HCT116 (cell line): ENCODE results near the gene HTR3B. TPM values are rescaled to one million over a fixed set of nuclear protein-coding genes. Genes with fewer than 3 reads are reported as not detected.

Source experiments
- ATAC-seq: fragments of 200-7000 bp; cut with Tn5 transposase; 2 replicates; pipeline ENCODE4 v1.9.1; 2020; ENCODE audit warnings: mild to moderate bottlenecking, moderate library complexity
- BruUV-seq: library from RNA; stranded (reverse); fragments of 400-500 nt; replicated peaks from 2 replicates; lab custom pipeline; 2021; lab: Mats Ljungman, UMichigan
- CTCF ChIA-PET: fragments of 300-600 bp; sonication (Branson Sonifier 250); formaldehyde crosslinking; loops from one replicate; lab custom pipeline; 2021; ENCODE audit warnings: antibody characterized with exemption; lab: Charles Lee
- POLR2A ChIA-PET: fragments of 300-600, 350-600 bp; sonication (Branson Sonifier 250); formaldehyde crosslinking; loops from one replicate; lab custom pipeline; 2021; ENCODE audit warnings: antibody characterized with exemption; lab: Charles Lee
- RAD21 ChIA-PET, 2 experiments: fragments of 300-600 bp; sonication (Branson Sonifier 250); formaldehyde crosslinking; loops; one replicate each; lab custom pipeline; 2023; ENCODE audit warnings: low total read pairs in 2 of 2; ENCODE audit not compliant: uncharacterized antibody in 2 of 2, unreplicated experiment in 2 of 2, low non-redundant PET in 1 of 2; lab: Charles Lee
- DNase-seq: peaks from one replicate; pipeline ENCODE4 v3.0.0-alpha.2; 2010; ENCODE audit warnings: low read depth, low spot score
- H2AFZ ChIP-seq: fragments of 200-600 bp; shearing (Covaris generic), sonication (generic); 2 replicates; pipeline ENCODE4 v1.6.1; 2017; ENCODE audit warnings: low read depth, mixed run types, mixed read lengths, antibody characterized with exemption, low read length; ENCODE audit not compliant: poor library complexity, severe bottlenecking
- H3K27ac ChIP-seq: 2 replicates; pipeline ENCODE4 v1.5.1; 2012; ENCODE audit warnings: low read depth, low read length
- H3K27me3 ChIP-seq: fragments of 200-600 bp; sonication (generic); 2 replicates; pipeline ENCODE4 v1.6.1; 2016; ENCODE audit warnings: mixed run types, low read length, mixed read lengths; ENCODE audit not compliant: insufficient read depth
- H3K36me3 ChIP-seq, 2 experiments: fragments of 200-500 bp in 1 of 2; fragments of 200-600 bp in 1 of 2; sonication (Bioruptor generic) in 1 of 2; sonication (generic) in 1 of 2; 2 replicates each; pipeline versions ENCODE4 v1.5.1 to v1.6.1; 2014 to 2016; ENCODE audit warnings: low read length in 2 of 2, inconsistent platforms in 1 of 2, mixed read lengths in 1 of 2, mixed run types in 1 of 2; ENCODE audit not compliant: insufficient read depth in 2 of 2, control insufficient read depth in 1 of 2
- H3K4me1 ChIP-seq, 2 experiments: fragments of 200-600 bp in 1 of 2; sonication (generic) in 1 of 2; 2 replicates each; pipeline versions ENCODE4 v1.5.1 to v1.6.1; 2012 to 2017; ENCODE audit warnings: low read length in 2 of 2, inconsistent platforms in 1 of 2, mild to moderate bottlenecking in 1 of 2, mixed read lengths in 1 of 2, mixed run types in 1 of 2, moderate library complexity in 1 of 2; ENCODE audit not compliant: insufficient read depth in 2 of 2, control insufficient read depth in 1 of 2
- H3K4me2 ChIP-seq: fragments of 200-600 bp; sonication (generic); 2 replicates; pipeline ENCODE4 v1.6.1; 2017; ENCODE audit warnings: mixed run types, low read length, mixed read lengths
- H3K4me3 ChIP-seq, 2 experiments: fragments of 200-600 bp in 1 of 2; sonication (generic) in 1 of 2; replicated peaks in 1 of 2; 2 replicates each; pipeline ENCODE4 v1.5.1; 2011 to 2016; ENCODE audit warnings: low read length in 2 of 2, control low read depth in 1 of 2, low read depth in 1 of 2, mild to moderate bottlenecking in 1 of 2, mixed read lengths in 1 of 2, mixed run types in 1 of 2
- H3K79me2 ChIP-seq: fragments of 200-600 bp; sonication (generic); 2 replicates; pipeline ENCODE4 v1.6.1; 2017; ENCODE audit warnings: mild to moderate bottlenecking, mixed run types, low read length, moderate library complexity, mixed read lengths; ENCODE audit not compliant: insufficient read depth
- H3K9ac ChIP-seq: fragments of 200-600 bp; sonication (generic); 2 replicates; pipeline ENCODE4 v1.6.1; 2016; ENCODE audit warnings: low read length, mixed read lengths
- H3K9me2 ChIP-seq: fragments of 200-600 bp; sonication (generic), shearing (Covaris generic); 2 replicates; pipeline ENCODE4 v1.6.1; 2017; ENCODE audit warnings: mixed run types, mild to moderate bottlenecking, moderate library complexity; ENCODE audit not compliant: insufficient read depth
- H3K9me3 ChIP-seq, 2 experiments: fragments of 200-500 bp in 1 of 2; fragments of 200-600 bp in 1 of 2; sonication (Bioruptor generic) in 1 of 2; sonication (generic) in 1 of 2; 2 replicates each; pipeline ENCODE4 v1.6.1; 2014 to 2017; ENCODE audit warnings: low read length in 2 of 2, mixed read lengths in 2 of 2, inconsistent platforms in 1 of 2, low read depth in 1 of 2, mild to moderate bottlenecking in 1 of 2, mixed run types in 1 of 2, moderate library complexity in 1 of 2; ENCODE audit not compliant: control insufficient read depth in 1 of 2, insufficient read depth in 1 of 2
- H4K20me1 ChIP-seq: fragments of 200-600 bp; sonication (generic), shearing (Covaris generic); 2 replicates; pipeline ENCODE4 v1.6.1; 2017; ENCODE audit warnings: mixed run types, mild to moderate bottlenecking, moderate library complexity; ENCODE audit not compliant: insufficient read depth
- CBX3 ChIP-seq: IDR thresholded peaks from 2 replicates; pipeline ENCODE4 v1.6.1; 2012; ENCODE audit warnings: low read depth
- CEBPB ChIP-seq: IDR thresholded peaks from 2 replicates; pipeline ENCODE4 v1.6.1; 2012; ENCODE audit warnings: low read depth
- CTCF ChIP-seq, 3 experiments: fragments of 200-600 bp in 1 of 3; sonication (generic) in 1 of 3; IDR thresholded peaks in 2 of 3; conservative IDR thresholded peaks in 1 of 3; 2 replicates each; pipeline ENCODE4 v1.5.1; 2012 to 2017; ENCODE audit warnings: low read depth in 2 of 3, low read length in 2 of 3, antibody characterized with exemption in 1 of 3, borderline replicate concordance in 1 of 3, control low read depth in 1 of 3, mild to moderate bottlenecking in 1 of 3, mixed read lengths in 1 of 3, mixed run types in 1 of 3, moderate library complexity in 1 of 3; ENCODE audit not compliant: insufficient read depth in 1 of 3
- EGR1 ChIP-seq: IDR thresholded peaks from 2 replicates; pipeline ENCODE4 v1.6.1; 2012; ENCODE audit warnings: low read depth
- EZH2phosphoT487 ChIP-seq: fragments of 200-600 bp; IDR thresholded peaks from 2 replicates; pipeline ENCODE4 v1.6.1; 2018; ENCODE audit warnings: antibody characterized with exemption, borderline replicate concordance
- FOSL1 ChIP-seq: IDR thresholded peaks from 2 replicates; pipeline ENCODE4 v1.6.1; 2012; ENCODE audit warnings: low read depth
- JUND ChIP-seq: IDR thresholded peaks from 2 replicates; pipeline ENCODE4 v1.6.1; 2012
- MAX ChIP-seq: IDR thresholded peaks from 2 replicates; pipeline ENCODE4 v1.6.1; 2012
- POLR2A ChIP-seq: IDR thresholded peaks from 2 replicates; pipeline ENCODE4 v1.7.0; 2011; ENCODE audit warnings: borderline replicate concordance; ENCODE audit not compliant: insufficient read depth, insufficient read length; ENCODE audit errors: extremely low read depth
- POLR2AphosphoS5 ChIP-seq: IDR thresholded peaks from 2 replicates; pipeline ENCODE4 v1.6.1; 2011; ENCODE audit warnings: mild to moderate bottlenecking, low read depth, low read length, moderate library complexity
- RAD21 ChIP-seq: IDR thresholded peaks from 2 replicates; pipeline ENCODE4 v1.6.1; 2012; ENCODE audit warnings: low read depth, mild to moderate bottlenecking
- REST ChIP-seq: IDR thresholded peaks from 2 replicates; pipeline ENCODE4 v1.6.1; 2012; ENCODE audit warnings: low read depth
- SIN3A ChIP-seq: IDR thresholded peaks from 2 replicates; pipeline ENCODE4 v1.6.1; 2012; ENCODE audit warnings: low read depth
- SP1 ChIP-seq: IDR thresholded peaks from 2 replicates; pipeline ENCODE4 v1.6.1; 2012; ENCODE audit warnings: low read depth
- SRF ChIP-seq: IDR thresholded peaks from 2 replicates; pipeline ENCODE4 v1.6.1; 2012; ENCODE audit warnings: low read depth
- TCF7L2 ChIP-seq: IDR thresholded peaks from 2 replicates; pipeline ENCODE4 v1.7.0; 2011; ENCODE audit warnings: borderline replicate concordance, inconsistent platforms; ENCODE audit not compliant: insufficient read depth, insufficient read length; ENCODE audit errors: extremely low read depth
- ZBTB33 ChIP-seq: IDR thresholded peaks from 2 replicates; pipeline ENCODE4 v1.6.1; 2011; ENCODE audit warnings: mild to moderate bottlenecking, low read length, moderate library complexity; ENCODE audit not compliant: insufficient replicate concordance; ENCODE audit errors: extremely low read depth
- ZFX ChIP-seq: fragments of 450-650 bp; IDR thresholded peaks from 2 replicates; pipeline ENCODE4 v1.6.1; 2017
- ZNF274 ChIP-seq: fragments of 200-500 bp; sonication (Bioruptor generic); IDR thresholded peaks from 2 replicates; pipeline ENCODE4 v1.6.1; 2014; ENCODE audit warnings: mild to moderate bottlenecking, low read depth, low read length, inconsistent platforms
- intact Hi-C: fragments of 100-400 bp; cut with micrococcal nuclease; formaldehyde crosslinking; loops from 2 replicates; pipeline ENCODE4 v1.10.0; 2022
- total RNA-seq: library from RNA; stranded (reverse); gene quantifications from one replicate; pipeline ENCODE4 v1.2.1, GENCODE V29; 2021; ENCODE audit not compliant: unreplicated experiment
- TF ChIP-seq, protein P1 (sequence below): IDR thresholded peaks from 2 replicates; pipeline ENCODE4 v1.6.1; 2012

Gene HTR3B
- total RNA-seq, 1 experiment from 2014 or later = not detected

DNA sequence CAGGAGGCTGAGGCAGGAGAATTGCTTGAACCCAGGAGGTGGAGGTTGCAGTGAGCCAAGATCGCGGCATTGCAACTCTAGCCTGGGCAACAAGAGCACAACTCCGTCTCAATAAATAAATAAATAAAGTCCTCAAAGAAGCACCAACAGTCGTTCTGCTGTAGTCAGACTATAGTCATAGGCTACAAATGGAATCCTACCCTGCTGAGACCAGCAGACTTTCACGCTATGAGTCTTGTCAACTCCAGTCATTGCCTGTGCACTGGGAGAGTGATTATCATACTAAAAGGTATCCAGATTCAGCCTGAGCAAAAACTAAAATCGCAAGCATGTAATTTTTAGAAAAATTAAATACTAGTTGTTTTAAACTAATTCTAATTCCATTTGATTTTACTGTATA lies 48.8 kb upstream of the HTR3B start:
- Histone ChIP-seq H3K4me1 (no peaks in the 10 kb centered on the region), H3K36me3 (peaks cover under 1 to 6% of the 10 kb centered on the region in 2 experiments; a peak in 3 of 4 replicates), H2AFZ (no peak overlapping the region), H3K9me2 (no peaks in the 10 kb centered on the region), H3K4me2 (no peak overlapping the region), H3K27ac (no peak overlapping the region), H4K20me1 (no peaks in the 10 kb centered on the region), H3K9me3 (no peaks in the 10 kb centered on the region), H3K4me3 (no peak overlapping the region), H3K9ac (no peak overlapping the region), H3K27me3 (no peaks in the 10 kb centered on the region), H3K79me2 (peaks cover 47% of the 10 kb centered on the region)
- BruUV-seq = no TSS peak
- ChIA-PET CTCF (no interaction called here), RAD21 (no interaction called here), POLR2A (no interaction called here)
- TF ChIP-seq ZFX (no peak), JUND (no peak), POLR2A (no peak), MAX (no peak), SIN3A (no peak), FOSL1 (no peak), ZNF274 (no peak), ZBTB33 (no peak), EGR1 (no peak), REST (no peak), EZH2phosphoT487 (no peak), CBX3 (no peak), SRF (no peak), RAD21 (no peak), CTCF (IDR thresholded peaks at IDR 0.05 in 2 of 3, conservative IDR thresholded peaks at IDR 0.05 in 1 of 3; ENCODE audit: borderline replicate concordance in 1 of 3, insufficient read depth in 1 of 3, low read depth in 2 of 3, low read length in 2 of 3) (no peak), POLR2AphosphoS5 (no peak), SP1 (no peak), CEBPB (no peak), TCF7L2 (no peak)
- TF ChIP-seq, protein P1, sequence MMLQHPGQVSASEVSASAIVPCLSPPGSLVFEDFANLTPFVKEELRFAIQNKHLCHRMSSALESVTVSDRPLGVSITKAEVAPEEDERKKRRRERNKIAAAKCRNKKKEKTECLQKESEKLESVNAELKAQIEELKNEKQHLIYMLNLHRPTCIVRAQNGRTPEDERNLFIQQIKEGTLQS = no peak
- DNase-seq (no peak), ATAC-seq (no peak)
- intact Hi-C loops = no loop called here
